IMR-90 (cell line): Measurements from ENCODE around the gene MTHFD2L.

Source experiments
- BHLHE40 ChIP-seq: fragments of 150-350 bp; IDR thresholded peaks from 2 replicates; pipeline ENCODE4 v1.6.1; 2016; ENCODE audit warnings: mild to moderate bottlenecking, low read depth, low read length
- CEBPB ChIP-seq: IDR thresholded peaks from 2 replicates; pipeline ENCODE4 v1.6.1; 2012; ENCODE audit warnings: low read depth, low read length, improper control_type of control experiment
- CHD1 ChIP-seq: IDR thresholded peaks from 2 replicates; pipeline ENCODE4 v1.6.1; 2012; ENCODE audit warnings: low read depth, low read length, improper control_type of control experiment
- CTCF ChIP-seq: conservative IDR thresholded peaks from 2 replicates; pipeline ENCODE4 v1.5.1; 2012; ENCODE audit warnings: mild to moderate bottlenecking, low read depth, low read length, improper control_type of control experiment
- ELK1 ChIP-seq: fragments of 150-350 bp; IDR thresholded peaks from 2 replicates; pipeline ENCODE4 v1.6.1; 2016; ENCODE audit warnings: low read depth, mild to moderate bottlenecking, low read length, moderate library complexity, borderline replicate concordance
- MAZ ChIP-seq: IDR thresholded peaks from 2 replicates; pipeline ENCODE4 v1.6.1; 2012; ENCODE audit warnings: low read depth, mild to moderate bottlenecking, low read length, improper control_type of control experiment, moderate library complexity, borderline replicate concordance
- MXI1 ChIP-seq: IDR thresholded peaks from 2 replicates; pipeline ENCODE4 v1.6.1; 2012; ENCODE audit warnings: low read depth, mild to moderate bottlenecking, low read length, moderate library complexity, borderline replicate concordance
- POLR2A ChIP-seq: IDR thresholded peaks from 2 replicates; pipeline ENCODE4 v1.6.1; 2012; ENCODE audit warnings: mild to moderate bottlenecking, low read depth, low read length
- RAD21 ChIP-seq: IDR thresholded peaks from 2 replicates; pipeline ENCODE4 v1.6.1; 2012; ENCODE audit warnings: low read length, improper control_type of control experiment
- RCOR1 ChIP-seq: IDR thresholded peaks from 2 replicates; pipeline ENCODE4 v1.6.1; 2012; ENCODE audit warnings: mild to moderate bottlenecking, low read length, improper control_type of control experiment; ENCODE audit not compliant: insufficient replicate concordance
- RFX5 ChIP-seq: IDR thresholded peaks from 2 replicates; pipeline ENCODE4 v1.8.0; 2012; ENCODE audit warnings: low read depth, mild to moderate bottlenecking, low read length, moderate library complexity
- SMC3 ChIP-seq: fragments of 150-350 bp; IDR thresholded peaks from 2 replicates; pipeline ENCODE4 v1.6.1; 2016; ENCODE audit warnings: low read depth, mild to moderate bottlenecking, antibody characterized with exemption, low read length, moderate library complexity
- USF2 ChIP-seq: fragments of 150-350 bp; IDR thresholded peaks from 2 replicates; pipeline ENCODE4 v1.6.1; 2017; ENCODE audit warnings: mild to moderate bottlenecking, antibody characterized with exemption, low read length, low read depth

GRCh38 chr4:74320559-74321118, 162.7 kb downstream of the MTHFD2L start:
- TF ChIP-seq CTCF (peak; percentile 74), SMC3 (peak; percentile 59), RAD21 (peak; percentile 82), POLR2A (no peak), ELK1 (no peak), BHLHE40 (no peak), RFX5 (no peak), MXI1 (no peak), MAZ (no peak), RCOR1 (no peak), USF2 (no peak), CHD1 (no peak), CEBPB (no peak)
